Upper lobe of left lung (tissue), 4 donors: ENCODE results near the gene PLEKHG3.

ENCODE experiments used
- EP300 ChIP-seq, 4 donors: sonication (generic); formaldehyde crosslinking; IDR thresholded peaks; one replicate each; pipeline ENCODE4 v1.5.1; 2017; ENCODE audit warnings: antibody characterized with exemption in 4 of 4, control low read depth in 2 of 4
- POLR2A ChIP-seq, 4 donors: fragments of 450-650 bp; IDR thresholded peaks; one replicate each; pipeline ENCODE4 v1.5.1; 2016 to 2017; ENCODE audit warnings: antibody characterized with exemption in 4 of 4, mild to moderate bottlenecking in 2 of 4
- TF ChIP-seq, protein P1 (sequence below), 6 experiments: fragments of 450-650 bp in 4 of 6; fragments of 200-600 bp in 2 of 6; sonication (generic) in 2 of 6; IDR thresholded peaks; one replicate each; pipeline ENCODE4 v1.5.1; 2016 to 2019; ENCODE audit warnings: antibody characterized with exemption in 6 of 6

DNA sequence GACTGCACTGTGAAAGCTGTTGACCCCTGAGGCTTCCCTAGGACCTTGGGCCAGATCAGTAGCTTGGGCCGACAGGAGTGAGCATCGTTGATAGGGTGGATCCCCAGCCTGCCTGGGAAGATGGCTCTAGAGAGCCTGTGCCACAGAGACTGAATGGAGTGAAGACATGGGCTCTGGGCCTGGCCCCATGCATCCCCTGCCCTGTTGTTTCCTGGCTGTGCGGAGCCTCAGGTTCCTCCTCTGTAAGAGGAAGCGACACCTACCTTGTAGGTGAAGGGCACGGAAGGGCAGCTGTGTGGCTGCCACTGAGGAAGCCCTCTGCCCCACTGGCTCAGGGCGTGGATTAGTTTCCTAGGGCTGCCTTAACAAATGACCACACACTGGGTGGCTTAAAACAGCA is 23.9 kb downstream of the PLEKHG3 start:
- TF ChIP-seq, protein P1, sequence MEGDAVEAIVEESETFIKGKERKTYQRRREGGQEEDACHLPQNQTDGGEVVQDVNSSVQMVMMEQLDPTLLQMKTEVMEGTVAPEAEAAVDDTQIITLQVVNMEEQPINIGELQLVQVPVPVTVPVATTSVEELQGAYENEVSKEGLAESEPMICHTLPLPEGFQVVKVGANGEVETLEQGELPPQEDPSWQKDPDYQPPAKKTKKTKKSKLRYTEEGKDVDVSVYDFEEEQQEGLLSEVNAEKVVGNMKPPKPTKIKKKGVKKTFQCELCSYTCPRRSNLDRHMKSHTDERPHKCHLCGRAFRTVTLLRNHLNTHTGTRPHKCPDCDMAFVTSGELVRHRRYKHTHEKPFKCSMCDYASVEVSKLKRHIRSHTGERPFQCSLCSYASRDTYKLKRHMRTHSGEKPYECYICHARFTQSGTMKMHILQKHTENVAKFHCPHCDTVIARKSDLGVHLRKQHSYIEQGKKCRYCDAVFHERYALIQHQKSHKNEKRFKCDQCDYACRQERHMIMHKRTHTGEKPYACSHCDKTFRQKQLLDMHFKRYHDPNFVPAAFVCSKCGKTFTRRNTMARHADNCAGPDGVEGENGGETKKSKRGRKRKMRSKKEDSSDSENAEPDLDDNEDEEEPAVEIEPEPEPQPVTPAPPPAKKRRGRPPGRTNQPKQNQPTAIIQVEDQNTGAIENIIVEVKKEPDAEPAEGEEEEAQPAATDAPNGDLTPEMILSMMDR (IDR thresholded peaks at IDR 0.05): no peak
- TF ChIP-seq EP300 (IDR thresholded peaks at IDR 0.05): no peak
- no peak for TF ChIP-seq POLR2A (IDR thresholded peaks at IDR 0.05)
